Mesenchymal stem cell (in vitro differentiated cells and primary cell): ENCODE data around the gene MRGPRE.
A peak's percentile ranks its signal among the peaks of the same experiment; 100 is the strongest.

Source experiments
- DNase-seq: peaks from one replicate; pipeline ENCODE4 v3.0.0-alpha.2; 2013
- H2AFZ ChIP-seq: one replicate; pipeline ENCODE4 v1.6.1; 2013; ENCODE audit warnings: low read depth, mild to moderate bottlenecking, control low read depth, inconsistent platforms, low read length, moderate library complexity
- H2AK5ac ChIP-seq: 2 replicates; pipeline ENCODE4 v1.6.1; 2013; ENCODE audit warnings: low read length, moderate library complexity, mild to moderate bottlenecking, inconsistent platforms; ENCODE audit not compliant: severe bottlenecking
- H2BK120ac ChIP-seq: one replicate; pipeline ENCODE4 v1.6.1; 2013; ENCODE audit warnings: low read depth, mild to moderate bottlenecking, inconsistent platforms, low read length, moderate library complexity
- H2BK12ac ChIP-seq, 2 experiments: one replicate each; pipeline ENCODE4 v1.6.1; 2013; ENCODE audit warnings: inconsistent platforms in 2 of 2, low read length in 2 of 2, mild to moderate bottlenecking in 2 of 2, moderate library complexity in 2 of 2, control low read depth in 1 of 2
- H2BK15ac ChIP-seq: one replicate; pipeline ENCODE4 v1.6.1; 2013; ENCODE audit warnings: mild to moderate bottlenecking, low read depth, inconsistent platforms; ENCODE audit not compliant: poor library complexity, severe bottlenecking
- H2BK5ac ChIP-seq: 2 replicates; pipeline ENCODE4 v1.6.1; 2013; ENCODE audit warnings: low read depth, mild to moderate bottlenecking, low read length, control low read depth, inconsistent platforms; ENCODE audit not compliant: poor library complexity, severe bottlenecking
- H3K14ac ChIP-seq, 2 experiments: one replicate each; pipeline ENCODE4 v1.6.1; 2013; ENCODE audit warnings: inconsistent platforms in 2 of 2, low read length in 2 of 2, control low read depth in 1 of 2, mild to moderate bottlenecking in 1 of 2, moderate library complexity in 1 of 2
- H3K18ac ChIP-seq, 2 experiments: one replicate each; pipeline ENCODE4 v1.6.1; 2013; ENCODE audit warnings: inconsistent platforms in 2 of 2, low read length in 2 of 2, control low read depth in 1 of 2, low read depth in 1 of 2, mild to moderate bottlenecking in 1 of 2
- H3K23ac ChIP-seq, 2 experiments: one replicate each; pipeline ENCODE4 v1.6.1; 2013; ENCODE audit warnings: inconsistent platforms in 2 of 2, low read length in 2 of 2, mild to moderate bottlenecking in 2 of 2, moderate library complexity in 2 of 2, control low read depth in 1 of 2
- H3K27ac ChIP-seq: 2 replicates; pipeline ENCODE4 v1.5.1; 2013; ENCODE audit warnings: mild to moderate bottlenecking, moderate library complexity, low read length, control low read depth, inconsistent platforms; ENCODE audit not compliant: poor library complexity, severe bottlenecking
- H3K27me3 ChIP-seq, 2 experiments: 2 replicates each; pipeline versions ENCODE4 v1.6.1 to v1.7.0; 2013; ENCODE audit warnings: low read length in 2 of 2, mild to moderate bottlenecking in 2 of 2, moderate library complexity in 2 of 2, control low read depth in 1 of 2, inconsistent platforms in 1 of 2; ENCODE audit not compliant: control insufficient read depth in 1 of 2, insufficient read depth in 1 of 2
- H3K36me3 ChIP-seq, 2 experiments: 2 replicates each; pipeline versions ENCODE4 v1.6.1 to v1.7.0; 2013; ENCODE audit warnings: low read length in 2 of 2, control low read depth in 1 of 2, inconsistent platforms in 1 of 2, low read depth in 1 of 2, mild to moderate bottlenecking in 1 of 2; ENCODE audit not compliant: insufficient read depth in 2 of 2, control insufficient read depth in 1 of 2
- H3K4ac ChIP-seq, 2 experiments: one replicate each; pipeline ENCODE4 v1.6.1; 2013; ENCODE audit warnings: inconsistent platforms in 2 of 2, low read length in 2 of 2, mild to moderate bottlenecking in 2 of 2, moderate library complexity in 2 of 2, control low read depth in 1 of 2, low read depth in 1 of 2
- H3K4me1 ChIP-seq: 2 replicates; pipeline ENCODE4 v1.6.1; 2013; ENCODE audit warnings: low read depth, low read length, control low read depth; ENCODE audit not compliant: control insufficient read depth, insufficient read depth
- H3K4me2 ChIP-seq: 2 replicates; pipeline ENCODE4 v1.6.1; 2013; ENCODE audit warnings: low read length, mild to moderate bottlenecking, inconsistent platforms; ENCODE audit not compliant: poor library complexity, severe bottlenecking
- H3K4me3 ChIP-seq, 2 experiments: 2 replicates each; pipeline versions ENCODE4 v1.5.1 to v1.7.0; 2013; ENCODE audit warnings: low read length in 2 of 2, mild to moderate bottlenecking in 2 of 2, control low read depth in 1 of 2, low read depth in 1 of 2; ENCODE audit not compliant: insufficient read depth in 1 of 2
- H3K79me1 ChIP-seq: replicated peaks from 2 replicates; pipeline ENCODE4 v1.6.1; 2013; ENCODE audit warnings: mild to moderate bottlenecking, control low read depth, low read length, inconsistent platforms; ENCODE audit not compliant: poor library complexity, severe bottlenecking
- H3K9ac ChIP-seq: 2 replicates; pipeline ENCODE4 v1.7.0; 2013; ENCODE audit warnings: mild to moderate bottlenecking, low read length, moderate library complexity
- H3K9me3 ChIP-seq: 2 replicates; pipeline ENCODE4 v1.7.0; 2013; ENCODE audit warnings: mild to moderate bottlenecking, low read length; ENCODE audit not compliant: control insufficient read depth
- H4K8ac ChIP-seq: one replicate; pipeline ENCODE4 v1.6.1; 2013; ENCODE audit warnings: inconsistent platforms, mild to moderate bottlenecking, low read length, moderate library complexity
- H4K91ac ChIP-seq: one replicate; pipeline ENCODE4 v1.6.1; 2013; ENCODE audit warnings: mild to moderate bottlenecking, low read length, inconsistent platforms
- WGBS: methylation state at CpG from one replicate; pipeline ENCODE4 v1.1.7; 2013; ENCODE audit warnings: mixed read lengths; 5-methylcytosine and 5-hydroxymethylcytosine counted together

MRGPRE gene

DNA sequence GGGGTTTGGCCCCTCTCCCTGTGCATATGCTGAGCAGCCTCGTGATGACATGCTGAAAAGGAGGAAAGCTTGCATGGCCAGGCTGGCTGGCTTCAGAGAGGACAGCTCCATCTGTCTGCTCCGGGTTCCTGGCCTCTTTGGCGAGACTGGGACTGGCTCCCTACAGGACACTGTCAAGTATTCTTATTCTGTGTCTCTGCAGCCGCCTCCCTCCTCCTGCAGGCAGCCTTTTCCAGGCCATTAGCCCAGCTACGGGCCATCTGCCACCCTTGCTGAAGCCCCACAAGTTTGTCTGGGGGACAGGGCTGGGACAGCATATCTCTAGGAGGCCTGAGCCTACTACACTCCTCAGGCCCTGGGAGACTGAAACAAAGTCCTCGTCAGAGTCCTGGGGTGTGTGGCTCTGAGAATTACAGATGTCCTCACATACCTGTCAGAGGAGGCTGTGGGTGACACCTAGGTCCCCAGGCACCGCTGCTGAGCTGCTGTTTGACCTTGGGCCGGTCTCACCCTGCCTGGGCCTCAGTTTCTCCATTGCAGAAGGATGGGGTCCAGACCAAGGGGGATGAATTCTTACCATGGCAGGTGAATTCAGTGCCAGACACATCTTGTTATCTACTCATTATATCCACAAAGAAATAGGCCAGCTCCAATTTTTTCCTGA is 24.6 kb downstream of the MRGPRE start:
- no peak overlapping the region for H3K18ac ChIP-seq
- H2AFZ ChIP-seq = no peak overlapping the region
- no peak overlapping the region for H3K27ac ChIP-seq
- H3K4me2 ChIP-seq = no peak overlapping the region
- 63% methylated on average over 8 of the region's 8 CpGs for WGBS
- no peak overlapping the region for H2BK12ac ChIP-seq
- H2BK5ac ChIP-seq = no peak overlapping the region
- H2AK5ac ChIP-seq = no peak overlapping the region
- no peak overlapping the region for H2BK15ac ChIP-seq
- H3K4me1 ChIP-seq = peaks cover 9% of the 10 kb centered on the region
- H3K23ac ChIP-seq = no peak overlapping the region
- peaks cover 17% of the 10 kb centered on the region for H3K9me3 ChIP-seq
- H2BK120ac ChIP-seq = no peak overlapping the region
- peaks cover 47 to 63% of the 10 kb centered on the region in 2 experiments for H3K27me3 ChIP-seq
- H3K4ac ChIP-seq = no peak overlapping the region
- no peak overlapping the region for H4K91ac ChIP-seq
- no peak overlapping the region for H3K9ac ChIP-seq
- H3K36me3 ChIP-seq = no peaks in the 10 kb centered on the region
- peak overlapping the region in 1 of 2 experiments; percentile 11 for H3K4me3 ChIP-seq
- H4K8ac ChIP-seq = no peak overlapping the region
- H3K14ac ChIP-seq = no peak overlapping the region
- H3K79me1 ChIP-seq = no peaks in the 10 kb centered on the region
- no peak for DNase-seq

DNA sequence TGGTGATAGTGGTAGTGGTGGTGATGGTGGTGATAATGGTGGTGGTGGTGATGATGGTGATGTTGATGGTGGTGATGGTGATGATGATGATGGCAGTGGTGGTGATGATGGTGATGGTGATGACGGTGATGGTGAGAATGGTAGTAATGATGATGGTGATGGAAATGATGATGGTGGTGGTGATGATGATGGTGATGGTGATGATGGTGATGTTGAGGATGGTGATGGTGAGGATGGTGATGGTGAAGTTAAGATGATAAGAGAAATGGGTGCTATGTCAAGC is 25.4 kb downstream of the MRGPRE start:
- 95% methylated on average over 1 of the region's 1 CpG for WGBS
- Histone ChIP-seq H3K23ac (no peak overlapping the region), H3K9ac (no peak overlapping the region), H2BK15ac (no peak overlapping the region), H2BK120ac (no peak overlapping the region), H3K4me3 (no peak overlapping the region), H3K4ac (no peak overlapping the region), H3K18ac (no peak overlapping the region), H3K4me2 (no peak overlapping the region), H2BK12ac (no peak overlapping the region), H2AFZ (no peak overlapping the region), H3K14ac (no peak overlapping the region), H3K27me3 (peaks cover 55 to 71% of the 10 kb centered on the region in 2 experiments), H3K36me3 (no peaks in the 10 kb centered on the region), H2AK5ac (no peak overlapping the region), H3K4me1 (peaks cover 9% of the 10 kb centered on the region), H3K27ac (no peak overlapping the region), H4K91ac (no peak overlapping the region), H2BK5ac (no peak overlapping the region), H3K9me3 (peaks cover 17% of the 10 kb centered on the region), H4K8ac (no peak overlapping the region), H3K79me1 (no peaks in the 10 kb centered on the region)
- DNase-seq = no peak

DNA sequence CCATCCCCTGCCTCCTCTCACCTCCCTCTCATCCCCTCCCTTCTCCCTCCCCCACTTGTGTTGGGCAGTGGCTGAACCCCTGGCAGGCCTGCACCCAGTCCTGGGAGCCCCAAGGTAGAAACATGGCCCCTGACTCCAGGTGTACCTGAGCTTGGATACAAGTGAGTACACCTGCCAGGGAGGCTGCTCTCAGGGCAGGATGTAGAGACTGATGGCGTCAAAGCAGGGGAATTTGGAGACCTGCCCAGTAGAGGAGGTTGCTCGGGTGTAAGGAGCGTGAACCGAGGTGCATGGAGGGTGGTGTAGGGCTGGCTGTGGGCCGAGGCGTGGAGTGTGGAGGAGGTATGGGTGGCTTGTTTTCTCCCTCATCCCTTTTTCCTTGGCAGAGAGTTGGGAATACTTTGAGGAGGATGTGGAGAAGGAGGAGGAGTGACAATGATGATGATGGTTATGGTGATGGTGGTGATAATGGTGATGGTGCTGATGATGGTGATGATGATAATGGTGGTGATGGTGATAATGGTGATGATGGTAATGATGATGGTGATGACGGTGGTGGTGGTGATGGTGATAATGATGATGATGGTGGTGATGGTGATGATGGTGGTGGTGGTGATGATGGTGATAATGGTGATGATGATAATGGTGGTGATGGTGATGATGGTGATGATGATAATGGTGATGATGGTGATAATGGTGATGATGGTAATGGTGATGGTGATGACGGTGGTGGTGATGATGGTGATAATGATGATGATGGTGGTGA is 25.9 kb downstream of the MRGPRE start:
- H2BK120ac ChIP-seq = no peak overlapping the region
- no peaks in the 10 kb centered on the region for H3K36me3 ChIP-seq
- no peak overlapping the region for H3K4ac ChIP-seq
- no peaks in the 10 kb centered on the region for H3K79me1 ChIP-seq
- H4K8ac ChIP-seq = no peak overlapping the region
- no peak overlapping the region for H2AK5ac ChIP-seq
- peaks cover 9% of the 10 kb centered on the region for H3K4me1 ChIP-seq
- H3K4me3 ChIP-seq = no peak overlapping the region
- H3K14ac ChIP-seq = no peak overlapping the region
- H2BK5ac ChIP-seq = no peak overlapping the region
- no peak overlapping the region for H3K23ac ChIP-seq
- no peak overlapping the region for H2AFZ ChIP-seq
- H3K27ac ChIP-seq = no peak overlapping the region
- peaks cover 60 to 72% of the 10 kb centered on the region in 2 experiments for H3K27me3 ChIP-seq
- DNase-seq = no peak
- H3K4me2 ChIP-seq = no peak overlapping the region
- 82% methylated on average over 8 of the region's 8 CpGs for WGBS
- H2BK15ac ChIP-seq = no peak overlapping the region
- H3K9me3 ChIP-seq = peaks cover 14% of the 10 kb centered on the region
- no peak overlapping the region for H2BK12ac ChIP-seq
- H4K91ac ChIP-seq = no peak overlapping the region
- no peak overlapping the region for H3K9ac ChIP-seq
- no peak overlapping the region for H3K18ac ChIP-seq

DNA sequence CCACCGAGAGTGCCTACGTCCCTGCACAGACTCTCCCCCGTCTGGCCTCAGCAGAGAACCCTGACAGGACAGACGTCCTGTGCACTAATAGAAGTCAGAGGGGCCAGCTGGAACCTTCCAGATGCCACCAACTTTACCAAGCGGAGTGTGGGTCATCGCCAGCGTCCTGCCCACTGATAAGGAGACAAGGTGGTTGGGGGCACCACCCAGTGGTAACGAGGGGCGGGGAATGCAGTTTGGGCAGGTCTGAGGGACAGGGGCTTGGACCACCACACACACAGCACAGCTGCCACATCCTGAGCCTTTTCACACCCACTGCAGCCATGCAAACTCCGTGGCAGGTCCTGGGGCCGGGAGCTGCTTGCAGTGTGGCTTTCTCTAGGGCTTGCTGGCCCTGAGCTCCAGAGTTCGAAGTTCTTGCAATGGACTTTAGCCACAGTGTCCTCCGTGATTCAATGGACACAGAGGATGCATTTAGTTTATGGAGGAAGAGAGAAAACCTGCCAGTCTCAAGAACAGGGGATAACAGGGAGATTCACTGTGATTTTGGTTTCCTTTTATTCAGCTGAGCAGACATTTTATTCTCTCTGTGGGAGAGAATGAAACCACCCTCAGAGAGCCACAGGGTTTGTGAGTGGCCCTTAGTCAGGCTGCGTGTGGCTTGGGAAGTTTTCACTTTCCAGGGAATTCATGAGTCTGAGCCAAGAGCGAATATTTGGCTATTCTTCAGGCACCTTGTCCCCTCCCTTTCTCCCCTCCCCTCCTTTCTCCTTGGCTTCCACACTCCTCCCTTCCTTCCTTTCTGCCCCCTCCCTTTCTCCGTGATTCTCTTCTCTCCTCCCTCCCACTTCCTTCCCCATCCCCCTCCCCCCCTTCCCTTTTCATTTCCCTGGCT is 26.7 kb downstream of the MRGPRE start:
- WGBS = 58% methylated on average over 14 of the region's 16 CpGs
- H3K27me3 ChIP-seq = peaks cover 68 to 77% of the 10 kb centered on the region in 2 experiments
- no peak overlapping the region for H2BK15ac ChIP-seq
- H3K79me1 ChIP-seq = no peaks in the 10 kb centered on the region
- no peak overlapping the region for H3K27ac ChIP-seq
- H3K4me3 ChIP-seq = peak overlapping the region in 1 of 2 experiments; percentile 44
- H3K18ac ChIP-seq = no peak overlapping the region
- no peak overlapping the region for H3K4ac ChIP-seq
- no peak overlapping the region for H3K9ac ChIP-seq
- H3K9me3 ChIP-seq = peaks cover 6% of the 10 kb centered on the region
- H2BK120ac ChIP-seq = no peak overlapping the region
- no peak for DNase-seq
- H3K4me1 ChIP-seq = peaks cover 9% of the 10 kb centered on the region
- H3K23ac ChIP-seq = no peak overlapping the region
- no peak overlapping the region for H4K91ac ChIP-seq
- no peak overlapping the region for H2BK5ac ChIP-seq
- no peak overlapping the region for H4K8ac ChIP-seq
- no peak overlapping the region for H2AFZ ChIP-seq
- H3K14ac ChIP-seq = no peak overlapping the region
- H2AK5ac ChIP-seq = no peak overlapping the region
- no peaks in the 10 kb centered on the region for H3K36me3 ChIP-seq
- H3K4me2 ChIP-seq = no peak overlapping the region
- no peak overlapping the region for H2BK12ac ChIP-seq
